Neural progenitor cell (in vitro differentiated cells): ENCODE results near the gene UNC5CL. TPM values are rescaled to one million over a fixed set of nuclear protein-coding genes. Genes with fewer than 3 reads are reported as not detected.

Experiments
- DNase-seq: peaks from one replicate; pipeline ENCODE4 v3.0.0-alpha.2; 2016; ENCODE audit warnings: low spot score
- H2AFZ ChIP-seq: fragments of 200-600 bp; sonication (generic); replicated peaks from 2 replicates; pipeline ENCODE4 v1.6.1; 2016; ENCODE audit warnings: antibody characterized with exemption
- H3F3A ChIP-seq: fragments of 200-600 bp; sonication (generic); 2 replicates; pipeline ENCODE4 v1.6.1; 2016; ENCODE audit warnings: antibody characterized with exemption, low read depth
- H3K27ac ChIP-seq: fragments of 200-600 bp; sonication (generic); 2 replicates; pipeline ENCODE4 v1.5.1; 2016; ENCODE audit warnings: mild to moderate bottlenecking
- H3K27me3 ChIP-seq: fragments of 200-600 bp; sonication (generic); 2 replicates; pipeline ENCODE4 v1.6.1; 2016; ENCODE audit warnings: mild to moderate bottlenecking, moderate library complexity
- H3K36me3 ChIP-seq: fragments of 200-600 bp; sonication (generic); 2 replicates; pipeline ENCODE4 v1.5.1; 2016
- H3K4me1 ChIP-seq: fragments of 200-600 bp; sonication (generic); 2 replicates; pipeline ENCODE4 v1.6.1; 2016; ENCODE audit warnings: mixed run types
- H3K4me2 ChIP-seq: fragments of 200-600 bp; sonication (generic); 2 replicates; pipeline ENCODE4 v1.6.1; 2016
- H3K4me3 ChIP-seq: fragments of 200-600 bp; sonication (generic); 2 replicates; pipeline ENCODE4 v1.5.1; 2016
- H3K79me2 ChIP-seq: fragments of 200-600 bp; sonication (generic); 2 replicates; pipeline ENCODE4 v1.6.1; 2016; ENCODE audit warnings: low read depth
- H3K9ac ChIP-seq: fragments of 200-600 bp; sonication (generic); 2 replicates; pipeline ENCODE4 v1.6.1; 2016
- H3K9me3 ChIP-seq: fragments of 200-600 bp; sonication (generic); 2 replicates; pipeline ENCODE4 v1.5.1; 2016; ENCODE audit warnings: low read depth
- H4K20me1 ChIP-seq: fragments of 200-600 bp; sonication (generic); 2 replicates; pipeline ENCODE4 v1.6.1; 2016; ENCODE audit warnings: low read depth
- H3K27ac Mint-ChIP-seq: 3 replicates; pipeline ENCODE4 v1.8.0; 2021; ENCODE audit warnings: mixed read lengths
- H3K27me3 Mint-ChIP-seq: 2 replicates; pipeline ENCODE4 v1.8.0; 2022; ENCODE audit warnings: low read depth, mild to moderate bottlenecking, inconsistent platforms, moderate library complexity, mixed read lengths; ENCODE audit not compliant: insufficient read depth
- H3K36me3 Mint-ChIP-seq: 3 replicates; pipeline ENCODE4 v1.8.0; 2021; ENCODE audit warnings: mixed read lengths
- H3K4me1 Mint-ChIP-seq: 3 replicates; pipeline ENCODE4 v1.8.0; 2021; ENCODE audit warnings: mixed read lengths
- H3K4me3 Mint-ChIP-seq: 3 replicates; pipeline ENCODE4 v1.8.0; 2021; ENCODE audit warnings: mild to moderate bottlenecking, moderate library complexity, mixed read lengths
- H3K9me3 Mint-ChIP-seq: 3 replicates; pipeline ENCODE4 v1.8.0; 2020; ENCODE audit warnings: mixed read lengths
- EZH2 ChIP-seq: fragments of 200-600 bp; sonication (generic); IDR thresholded peaks from 2 replicates; pipeline ENCODE4 v1.6.1; 2017; ENCODE audit warnings: antibody characterized with exemption, mild to moderate bottlenecking, moderate library complexity
- EZH2phosphoT487 ChIP-seq: fragments of 200-600 bp; sonication (generic); IDR thresholded peaks from 2 replicates; pipeline ENCODE4 v1.6.1; 2017; ENCODE audit warnings: antibody characterized with exemption
- total RNA-seq: library from RNA; depleted of rRNA; stranded (reverse); fragments of >200 nt; gene quantifications from 2 replicates; pipeline ENCODE4 v1.2.3, GENCODE V29; 2015; ENCODE audit warnings: low replicate concordance
- TF ChIP-seq, protein P1 (sequence below): fragments of 200-600 bp; sonication (generic); IDR thresholded peaks from 2 replicates; pipeline ENCODE4 v1.5.1; 2017; ENCODE audit warnings: antibody characterized with exemption, mild to moderate bottlenecking

The UNC5CL gene
- total RNA-seq, 1 donor from 2014 or later = 2.2 TPM

DNA sequence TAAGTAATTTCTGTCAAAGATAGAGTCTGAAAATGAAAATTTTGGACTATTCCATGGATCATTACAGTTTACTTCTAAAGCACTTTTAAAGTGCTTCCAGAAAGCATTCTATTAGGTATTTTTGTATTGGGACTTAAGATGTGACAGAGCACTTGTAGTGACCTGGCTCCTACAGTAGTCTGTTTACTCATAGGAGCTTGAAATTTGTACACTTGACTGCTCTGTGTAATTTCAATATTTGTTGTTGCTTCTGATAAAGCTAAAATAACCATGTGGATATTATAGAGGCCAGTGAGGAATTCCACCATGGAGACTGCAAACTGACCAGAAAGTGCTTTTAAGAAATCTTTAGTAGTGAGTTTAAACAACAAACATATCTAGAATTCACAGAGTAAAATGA, 44.1 kb upstream of the UNC5CL start:
- H3K27ac ChIP-seq = no peak overlapping the region
- H3K4me2 ChIP-seq = no peak overlapping the region
- no peak overlapping the region for H3K4me3 ChIP-seq
- Mint-ChIP-seq H3K4me3 (no peak overlapping the region), H3K27me3 (peaks cover 2% of the 10 kb centered on the region), H3K27ac (no peak overlapping the region), H3K36me3 (peaks cover 29% of the 10 kb centered on the region), H3K9me3 (no peaks in the 10 kb centered on the region), H3K4me1 (no peaks in the 10 kb centered on the region)
- H2AFZ ChIP-seq = no peak overlapping the region
- no peak overlapping the region for H3K9ac ChIP-seq
- no peak for DNase-seq
- peaks cover 59% of the 10 kb centered on the region for H4K20me1 ChIP-seq
- TF ChIP-seq, protein P1, sequence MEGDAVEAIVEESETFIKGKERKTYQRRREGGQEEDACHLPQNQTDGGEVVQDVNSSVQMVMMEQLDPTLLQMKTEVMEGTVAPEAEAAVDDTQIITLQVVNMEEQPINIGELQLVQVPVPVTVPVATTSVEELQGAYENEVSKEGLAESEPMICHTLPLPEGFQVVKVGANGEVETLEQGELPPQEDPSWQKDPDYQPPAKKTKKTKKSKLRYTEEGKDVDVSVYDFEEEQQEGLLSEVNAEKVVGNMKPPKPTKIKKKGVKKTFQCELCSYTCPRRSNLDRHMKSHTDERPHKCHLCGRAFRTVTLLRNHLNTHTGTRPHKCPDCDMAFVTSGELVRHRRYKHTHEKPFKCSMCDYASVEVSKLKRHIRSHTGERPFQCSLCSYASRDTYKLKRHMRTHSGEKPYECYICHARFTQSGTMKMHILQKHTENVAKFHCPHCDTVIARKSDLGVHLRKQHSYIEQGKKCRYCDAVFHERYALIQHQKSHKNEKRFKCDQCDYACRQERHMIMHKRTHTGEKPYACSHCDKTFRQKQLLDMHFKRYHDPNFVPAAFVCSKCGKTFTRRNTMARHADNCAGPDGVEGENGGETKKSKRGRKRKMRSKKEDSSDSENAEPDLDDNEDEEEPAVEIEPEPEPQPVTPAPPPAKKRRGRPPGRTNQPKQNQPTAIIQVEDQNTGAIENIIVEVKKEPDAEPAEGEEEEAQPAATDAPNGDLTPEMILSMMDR = no peak
- no peak for TF ChIP-seq EZH2phosphoT487
- TF ChIP-seq EZH2 = no peak
- no peaks in the 10 kb centered on the region for H3F3A ChIP-seq
- H3K79me2 ChIP-seq = peaks cover 98% of the 10 kb centered on the region
- no peaks in the 10 kb centered on the region for H3K9me3 ChIP-seq
- no peaks in the 10 kb centered on the region for H3K4me1 ChIP-seq
- no peaks in the 10 kb centered on the region for H3K27me3 ChIP-seq
- H3K36me3 ChIP-seq = peaks cover 33% of the 10 kb centered on the region

DNA sequence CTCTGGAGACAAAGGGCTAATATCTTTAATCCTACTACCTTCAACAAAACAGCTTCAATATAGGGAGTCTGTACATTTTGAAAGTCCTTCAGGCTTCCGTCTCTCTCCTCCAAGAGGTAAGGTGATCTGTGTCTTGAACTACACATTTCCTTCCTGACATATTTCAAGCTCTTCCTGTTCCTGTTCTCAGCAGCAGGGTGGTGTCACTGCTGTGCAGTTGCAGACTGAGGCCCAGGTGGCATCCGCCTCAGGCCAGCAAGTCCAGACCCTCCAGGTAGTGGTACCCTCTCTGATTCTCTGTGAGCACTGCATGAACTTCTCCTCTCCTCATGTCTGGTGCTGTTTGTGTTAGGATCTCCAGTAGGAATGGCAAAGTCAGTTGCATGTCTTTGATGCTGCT, 41.6 kb upstream of the UNC5CL start:
- TF ChIP-seq EZH2phosphoT487 (no peak), EZH2 (no peak)
- TF ChIP-seq, protein P1 = no peak
- no peaks in the 10 kb centered on the region for H3K9me3 ChIP-seq
- Mint-ChIP-seq H3K36me3 (peaks cover 23% of the 10 kb centered on the region), H3K27ac (no peak overlapping the region), H3K4me1 (peaks cover 2% of the 10 kb centered on the region), H3K4me3 (no peak overlapping the region), H3K9me3 (no peaks in the 10 kb centered on the region), H3K27me3 (no peaks in the 10 kb centered on the region)
- H4K20me1 ChIP-seq = peaks cover 77% of the 10 kb centered on the region
- DNase-seq = no peak
- peaks cover 13% of the 10 kb centered on the region for H3K4me1 ChIP-seq
- H3F3A ChIP-seq = no peaks in the 10 kb centered on the region
- no peaks in the 10 kb centered on the region for H3K27me3 ChIP-seq
- H3K79me2 ChIP-seq = peaks cover 99% of the 10 kb centered on the region
- H3K36me3 ChIP-seq = peaks cover 22% of the 10 kb centered on the region
- no peak overlapping the region for H3K9ac ChIP-seq
- no peak overlapping the region for H3K4me3 ChIP-seq
- no peak overlapping the region for H3K27ac ChIP-seq
- no peak overlapping the region for H2AFZ ChIP-seq
- no peak overlapping the region for H3K4me2 ChIP-seq

DNA sequence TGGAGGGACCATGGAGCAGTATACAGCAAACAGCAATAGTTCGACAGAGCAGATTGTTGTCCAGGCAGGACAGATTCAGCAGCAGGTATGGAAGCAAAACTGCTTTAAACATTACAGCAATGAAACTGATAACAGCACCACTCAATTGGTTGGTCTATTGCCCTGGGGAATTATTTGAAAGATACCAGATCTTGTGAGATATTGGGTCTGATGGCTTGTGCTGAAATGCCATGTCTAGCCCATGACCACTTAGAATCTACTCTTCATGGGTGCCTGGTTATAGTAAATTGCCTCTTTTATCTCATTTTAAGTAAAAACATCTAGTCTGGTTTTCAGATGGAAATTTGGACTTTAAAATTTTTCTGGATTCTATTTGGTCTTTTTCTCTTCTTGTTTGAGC, 40.1 kb upstream of the UNC5CL start:
- no peak for DNase-seq
- TF ChIP-seq EZH2phosphoT487 (no peak), EZH2 (no peak)
- TF ChIP-seq, protein P1 = no peak
- Histone ChIP-seq H3K79me2 (peaks cover 100% of the 10 kb centered on the region), H3K4me1 (peaks cover 26% of the 10 kb centered on the region), H3K27me3 (no peaks in the 10 kb centered on the region), H3F3A (peaks cover 4% of the 10 kb centered on the region), H2AFZ (no peak overlapping the region), H3K4me3 (no peak overlapping the region), H4K20me1 (peaks cover 84% of the 10 kb centered on the region), H3K9me3 (no peaks in the 10 kb centered on the region), H3K36me3 (peaks cover 6% of the 10 kb centered on the region), H3K9ac (no peak overlapping the region), H3K27ac (no peak overlapping the region), H3K4me2 (no peak overlapping the region)
- Mint-ChIP-seq H3K27me3 (no peaks in the 10 kb centered on the region), H3K4me3 (no peak overlapping the region), H3K36me3 (peaks cover 16% of the 10 kb centered on the region), H3K4me1 (peaks cover 17% of the 10 kb centered on the region), H3K27ac (no peak overlapping the region), H3K9me3 (no peaks in the 10 kb centered on the region)
